ENCODE data around the gene CD58. TPM values are rescaled to one million over a fixed set of nuclear protein-coding genes. Genes with fewer than 3 reads are reported as not detected.

The CD58 gene
- polyA plus RNA-seq, 1 experiment = 7.3 TPM

DNA sequence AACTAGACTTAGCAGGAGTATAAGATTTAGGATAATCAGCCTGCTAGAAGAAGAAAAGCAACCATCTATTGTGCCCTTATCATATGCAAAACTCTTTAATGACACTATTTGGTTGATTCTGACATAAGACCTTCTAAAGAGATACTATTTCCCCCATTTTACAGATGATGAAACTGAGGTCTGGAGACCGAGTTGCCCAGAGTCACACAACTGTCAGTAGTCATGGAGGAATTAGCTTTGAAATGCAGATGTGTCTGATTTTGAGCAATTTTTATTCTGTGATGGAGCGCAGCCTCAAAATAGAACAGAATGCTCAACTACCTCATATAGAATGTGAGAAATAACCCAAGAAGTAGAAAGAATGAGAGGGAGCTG is 69.0 kb downstream of the CD58 start:
- CTCF ChIA-PET = interaction anchor here (0.6 to 11.7 kb wide), 3 partner anchors 17 to 893 kb away, joined by 9 to 215 read pairs (median 184); no protein-coding TSS in a partner anchor
- TF ChIP-seq, protein P1, sequence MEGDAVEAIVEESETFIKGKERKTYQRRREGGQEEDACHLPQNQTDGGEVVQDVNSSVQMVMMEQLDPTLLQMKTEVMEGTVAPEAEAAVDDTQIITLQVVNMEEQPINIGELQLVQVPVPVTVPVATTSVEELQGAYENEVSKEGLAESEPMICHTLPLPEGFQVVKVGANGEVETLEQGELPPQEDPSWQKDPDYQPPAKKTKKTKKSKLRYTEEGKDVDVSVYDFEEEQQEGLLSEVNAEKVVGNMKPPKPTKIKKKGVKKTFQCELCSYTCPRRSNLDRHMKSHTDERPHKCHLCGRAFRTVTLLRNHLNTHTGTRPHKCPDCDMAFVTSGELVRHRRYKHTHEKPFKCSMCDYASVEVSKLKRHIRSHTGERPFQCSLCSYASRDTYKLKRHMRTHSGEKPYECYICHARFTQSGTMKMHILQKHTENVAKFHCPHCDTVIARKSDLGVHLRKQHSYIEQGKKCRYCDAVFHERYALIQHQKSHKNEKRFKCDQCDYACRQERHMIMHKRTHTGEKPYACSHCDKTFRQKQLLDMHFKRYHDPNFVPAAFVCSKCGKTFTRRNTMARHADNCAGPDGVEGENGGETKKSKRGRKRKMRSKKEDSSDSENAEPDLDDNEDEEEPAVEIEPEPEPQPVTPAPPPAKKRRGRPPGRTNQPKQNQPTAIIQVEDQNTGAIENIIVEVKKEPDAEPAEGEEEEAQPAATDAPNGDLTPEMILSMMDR (IDR thresholded peaks at IDR 0.05; ENCODE audit: low read depth, low read length) = no peak
- no peak for DNase-seq (ENCODE audit: low read depth, low spot score)
- Histone ChIP-seq H3K4me3 (ENCODE audit: low read depth, low read length) (no peak overlapping the region), H3K27ac (ENCODE audit: low read depth, low read length) (no peak overlapping the region), H3K27me3 (ENCODE audit: control insufficient read depth, insufficient read depth, low read length) (no peaks in the 10 kb centered on the region), H3K9me3 (ENCODE audit: control insufficient read depth, insufficient read depth, low read length) (no peaks in the 10 kb centered on the region)
- POLR2A ChIA-PET = no interaction called here

DNA sequence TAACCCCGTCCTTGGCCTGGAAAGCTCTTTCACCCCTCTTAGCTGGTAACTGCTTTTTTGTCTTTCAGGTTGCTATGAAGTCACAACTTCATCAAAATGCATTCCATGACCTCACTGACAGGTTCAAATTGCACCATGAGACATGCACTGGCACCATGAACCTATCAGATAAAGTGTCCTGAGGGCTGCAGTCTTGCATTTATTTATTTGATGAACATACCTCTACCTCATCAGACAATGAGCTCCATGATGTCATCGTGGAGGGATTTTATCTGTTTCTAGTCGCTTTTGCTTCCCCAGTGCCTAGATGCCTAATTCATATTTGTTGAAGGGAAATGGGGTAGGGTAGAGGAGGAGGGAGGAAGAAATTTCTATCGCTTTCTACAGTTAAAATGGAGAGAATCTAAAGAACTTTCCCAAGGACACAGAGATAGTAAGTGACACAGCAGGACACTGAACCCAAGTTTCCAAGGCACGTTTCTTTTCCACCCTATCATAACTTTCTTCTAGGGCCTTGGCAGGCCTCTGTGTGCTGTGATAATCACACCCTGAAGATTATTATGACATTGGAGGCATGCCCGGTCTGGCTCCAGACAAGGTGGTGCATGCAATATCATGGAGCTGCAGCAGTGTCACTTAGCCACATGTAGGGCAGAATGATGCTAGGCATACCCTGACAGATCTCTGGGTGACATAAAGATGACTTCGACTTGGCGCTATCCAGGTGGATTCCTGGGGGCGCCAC is 69.5 kb downstream of the CD58 start:
- ChIA-PET POLR2A (no interaction called here), CTCF (interaction anchor here (0.6 to 11.7 kb wide), 4 partner anchors 16 to 893 kb away, joined by 7 to 215 read pairs (median 96); no protein-coding TSS in a partner anchor)
- Histone ChIP-seq H3K9me3 (ENCODE audit: control insufficient read depth, insufficient read depth, low read length) (no peaks in the 10 kb centered on the region), H3K4me3 (ENCODE audit: low read depth, low read length) (no peak overlapping the region), H3K27ac (ENCODE audit: low read depth, low read length) (no peak overlapping the region), H3K27me3 (ENCODE audit: control insufficient read depth, insufficient read depth, low read length) (no peaks in the 10 kb centered on the region)
- TF ChIP-seq, protein P1 (IDR thresholded peaks at IDR 0.05; ENCODE audit: low read depth, low read length) = no peak
- DNase-seq (ENCODE audit: low read depth, low spot score) = no peak

DNA sequence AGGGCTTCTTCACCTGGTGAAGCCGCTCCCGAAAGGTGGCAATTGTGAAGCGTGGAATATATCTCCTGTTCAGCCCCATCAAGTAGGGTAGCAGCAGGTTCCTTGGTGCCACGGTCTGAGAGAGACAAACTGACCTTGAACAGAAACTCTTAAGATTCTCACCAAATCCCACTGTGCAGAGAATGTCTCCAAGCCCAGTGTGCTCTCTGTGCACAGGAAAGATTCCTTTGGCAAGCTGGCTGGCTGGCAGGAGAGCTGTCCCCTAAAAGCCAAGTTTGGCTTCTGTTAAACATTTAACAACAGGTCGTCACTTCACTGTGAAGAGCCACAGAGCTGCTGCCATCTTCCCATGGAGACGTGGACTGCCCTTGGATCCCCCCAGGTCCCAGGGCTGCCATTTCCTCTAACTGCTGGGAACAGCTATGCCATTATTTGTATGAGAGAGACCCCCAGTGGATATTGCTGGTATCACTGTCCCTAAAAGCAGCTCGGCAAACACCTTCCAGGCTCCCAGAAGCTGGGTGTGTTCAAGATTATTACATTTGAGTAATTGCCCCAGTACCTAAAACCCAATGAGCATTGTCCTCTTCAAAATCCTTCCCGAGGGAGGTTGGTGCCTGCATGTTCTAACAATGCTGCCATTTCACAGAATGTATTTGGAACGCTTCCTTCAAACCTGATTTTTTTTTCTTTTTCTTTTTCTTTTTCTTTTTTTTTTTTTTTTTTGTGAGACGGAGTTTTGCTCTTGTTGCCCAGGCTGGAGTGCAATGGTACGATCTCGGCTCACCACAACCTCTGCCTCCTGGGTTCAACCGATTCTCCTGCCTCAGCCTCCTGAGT is 71.8 kb downstream of the CD58 start:
- TF ChIP-seq, protein P1 (IDR thresholded peaks at IDR 0.05; ENCODE audit: low read depth, low read length) = peak; percentile 91
- CTCF ChIA-PET = interaction anchor here (0.6 to 11.7 kb wide), 48 partner anchors 8 to 1046 kb away, joined by 3 to 215 read pairs (median 4); partner anchors contain the start of gene ATP1A1
- no peak overlapping the region for H3K27ac ChIP-seq (ENCODE audit: low read depth, low read length)
- no peak for DNase-seq (ENCODE audit: low read depth, low spot score)
- no peak overlapping the region for H3K4me3 ChIP-seq (ENCODE audit: low read depth, low read length)
- no peaks in the 10 kb centered on the region for H3K9me3 ChIP-seq (ENCODE audit: control insufficient read depth, insufficient read depth, low read length)
- POLR2A ChIA-PET = no interaction called here
- no peaks in the 10 kb centered on the region for H3K27me3 ChIP-seq (ENCODE audit: control insufficient read depth, insufficient read depth, low read length)

DNA sequence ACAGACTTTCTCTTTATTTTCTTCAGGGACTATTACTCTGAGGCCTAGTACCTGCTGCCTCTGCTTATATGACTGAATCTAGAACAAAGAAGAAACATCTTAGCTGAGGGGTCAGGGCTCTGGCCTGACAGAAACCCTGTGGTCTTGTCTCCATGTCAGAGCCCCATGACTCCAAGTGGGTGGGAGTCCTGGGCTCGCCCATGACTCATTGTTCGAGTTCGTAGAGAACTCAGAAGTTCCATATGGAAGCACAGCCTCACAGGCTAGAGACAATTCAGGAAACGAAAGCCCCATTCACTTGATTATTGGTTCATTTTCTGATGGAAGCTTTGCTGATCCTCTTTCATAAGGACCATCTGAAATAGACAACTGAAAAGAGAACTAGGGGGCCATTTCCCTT is 73.2 kb downstream of the CD58 start:
- POLR2A ChIA-PET = interaction anchor here (0.7 kb wide), 1 partner anchor 125 kb away, joined by 3 read pairs; the partner anchor contains the start of gene ATP1A1
- H3K27me3 ChIP-seq (ENCODE audit: control insufficient read depth, insufficient read depth, low read length) = no peaks in the 10 kb centered on the region
- H3K4me3 ChIP-seq (ENCODE audit: low read depth, low read length) = no peak overlapping the region
- CTCF ChIA-PET = interaction anchor here (0.6 to 11.7 kb wide), 14 partner anchors 10 to 457 kb away, joined by 3 to 215 read pairs (median 3); no protein-coding TSS in a partner anchor
- TF ChIP-seq, protein P1 (IDR thresholded peaks at IDR 0.05; ENCODE audit: low read depth, low read length) = no peak
- H3K27ac ChIP-seq (ENCODE audit: low read depth, low read length) = no peak overlapping the region
- no peak for DNase-seq (ENCODE audit: low read depth, low spot score)
- no peaks in the 10 kb centered on the region; the same call in 1 of the 2 replicates for H3K9me3 ChIP-seq (ENCODE audit: control insufficient read depth, insufficient read depth, low read length)
